ENCODE results near the gene STX10.

The STX10 gene

GRCh38 chr19:13119627-13120026 lies 30.5 kb downstream of the STX10 start:
- no peak for DNase-seq (ENCODE audit: low spot score)

- peak; percentile 37 for DNase-seq (ENCODE audit: low spot score)
These were observed 31.6 kb downstream of the STX10 start for GRCh38 chr19:13118424-13119193.

GRCh38 chr19:13117772-13118423 lies 32.3 kb downstream of the STX10 start, which contains the start of gene NACC1:
NACC1 (plus strand) TSS chr19:13118264; CDS start chr19:13135208, 16,944 bp downstream.
- DNase-seq (ENCODE audit: low spot score): peak; percentile 88

GRCh38 chr19:13117176-13117771 lies 32.9 kb downstream of the STX10 start:
- DNase-seq (ENCODE audit: low spot score): peak; percentile 29

- DNase-seq (ENCODE audit: low spot score): peak; percentile 93
These were observed 33.6 kb downstream of the STX10 start, which contains the start of gene TRMT1 for GRCh38 chr19:13116282-13117175. TRMT1 (minus strand) TSS chr19:13116740; CDS start chr19:13116399, 341 bp downstream.

- no peak for DNase-seq (ENCODE audit: low spot score)
These were observed 34.3 kb downstream of the STX10 start for GRCh38 chr19:13115936-13116281.

GRCh38 chr19:13112555-13112954 lies 37.6 kb downstream of the STX10 start:
- DNase-seq (ENCODE audit: low spot score): no peak

GRCh38 chr19:13110099-13110610 lies 40.0 kb downstream of the STX10 start:
- DNase-seq (ENCODE audit: low spot score): no peak

GRCh38 chr19:13109361-13110098 lies 40.6 kb downstream of the STX10 start:
- DNase-seq (ENCODE audit: low spot score): no peak

- DNase-seq (ENCODE audit: low spot score): no peak
These were observed 45.1 kb downstream of the STX10 start for GRCh38 chr19:13104848-13105711.

GRCh38 chr19:13104360-13104847 lies 45.8 kb downstream of the STX10 start:
- peak; percentile 45 for DNase-seq (ENCODE audit: low spot score)

- DNase-seq (ENCODE audit: low spot score): no peak
These were observed 46.4 kb downstream of the STX10 start for GRCh38 chr19:13103581-13104359.

- no peak for DNase-seq (ENCODE audit: low spot score)
These were observed 47.3 kb downstream of the STX10 start, which contains the start of gene LYL1 for GRCh38 chr19:13102666-13103580. LYL1 (minus strand) TSS chr19:13102858; CDS start chr19:13101171, 1,687 bp downstream.

GRCh38 chr19:13102416-13102665 lies 47.8 kb downstream of the STX10 start:
- DNase-seq (ENCODE audit: low spot score): no peak

- DNase-seq (ENCODE audit: low spot score): no peak
These were observed 48.4 kb downstream of the STX10 start for GRCh38 chr19:13101590-13102415.

GRCh38 chr19:13100841-13101589 lies 49.2 kb downstream of the STX10 start:
- DNase-seq (ENCODE audit: low spot score): no peak

All from cerebellar cortex (tissue), 1 donor.